ENCODE measurements around the gene BSND.

The BSND gene

GRCh38 chr1:54976747-54977146, 22.0 kb upstream of the BSND start:
- DNase-seq, result no peak

GRCh38 chr1:54977533-54978297, 21.0 kb upstream of the BSND start:
- DNase-seq, result no peak

DNA sequence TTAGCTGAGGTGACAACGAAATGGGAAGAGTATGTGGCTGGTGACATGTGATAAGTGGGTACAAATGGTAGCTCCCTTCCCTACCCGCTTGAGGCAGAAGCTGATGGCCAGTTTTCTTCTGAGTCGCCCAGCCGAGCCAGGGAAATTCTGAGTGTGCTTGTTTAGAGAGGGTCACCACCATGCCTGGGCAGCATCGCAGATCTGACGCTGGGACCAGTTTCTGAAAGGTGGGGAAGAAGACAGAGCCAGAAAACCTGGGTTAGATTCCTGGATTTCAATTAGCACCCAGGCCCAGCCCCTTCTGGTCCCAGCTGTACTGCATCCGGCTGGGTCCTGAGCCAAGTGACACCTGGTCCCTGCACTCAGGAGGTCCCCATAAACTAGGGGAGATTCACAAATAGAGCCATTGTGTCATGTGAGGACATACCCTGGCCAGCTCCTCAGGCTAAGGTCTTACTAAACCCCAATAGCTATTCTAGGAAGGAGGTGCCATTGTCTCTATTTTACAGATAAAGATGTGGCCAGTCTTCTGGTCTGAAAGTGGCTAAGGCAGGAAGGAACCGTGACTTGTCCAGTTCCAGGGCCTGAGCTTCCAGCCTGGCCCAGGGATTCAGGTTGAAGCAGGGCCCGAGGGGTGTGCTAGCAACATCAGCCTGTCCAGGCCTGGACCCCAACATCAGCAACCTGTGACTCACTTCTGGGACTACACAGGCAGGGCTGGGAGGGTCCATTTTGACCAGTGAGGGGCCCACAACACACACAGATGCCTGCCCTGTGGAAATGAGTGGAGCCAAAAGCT, 20.0 kb upstream of the BSND start:
- DNase-seq, result no peak

- DNase-seq, result no peak
Measured at GRCh38 chr1:54979327-54979891, 19.3 kb upstream of the BSND start.

DNA sequence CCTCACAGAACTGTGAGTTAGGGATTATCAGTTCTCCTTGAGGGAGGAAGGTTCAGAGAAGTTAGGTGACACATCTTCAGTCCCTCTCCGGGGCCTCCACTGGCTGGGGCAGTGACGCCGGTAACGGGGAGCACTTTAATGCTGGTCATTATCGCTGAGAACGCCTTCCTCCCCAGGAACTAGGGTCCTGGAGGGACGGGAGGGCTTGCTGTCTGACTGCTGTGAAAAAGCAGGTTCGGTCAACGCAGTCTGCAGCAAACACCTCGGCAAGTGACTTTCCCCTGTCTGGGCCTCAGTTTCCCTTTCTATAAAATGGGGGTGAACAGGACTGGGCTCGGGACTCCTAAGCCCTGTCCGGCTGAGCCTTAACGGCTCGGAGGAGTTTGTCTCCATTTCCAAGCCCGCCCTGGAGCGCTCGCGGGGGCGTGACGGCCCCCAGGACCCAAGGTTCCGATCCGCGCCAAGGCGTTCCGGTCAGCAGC, 18.6 kb upstream of the BSND start:
- DNase-seq, result no peak

- DNase-seq, result no peak
Measured at GRCh38 chr1:54980528-54981241, 18.0 kb upstream of the BSND start, which contains the start of gene TMEM61. Gene TMEM61, plus strand, starts transcription at chr1:54980628. Its CDS starts 438 bp downstream, at chr1:54981066.

- DNase-seq, result no peak
Measured at GRCh38 chr1:54981466-54981865, 17.3 kb upstream of the BSND start.

- DNase-seq, result no peak
Measured at GRCh38 chr1:54982739-54983138, 16.0 kb upstream of the BSND start.

DNA sequence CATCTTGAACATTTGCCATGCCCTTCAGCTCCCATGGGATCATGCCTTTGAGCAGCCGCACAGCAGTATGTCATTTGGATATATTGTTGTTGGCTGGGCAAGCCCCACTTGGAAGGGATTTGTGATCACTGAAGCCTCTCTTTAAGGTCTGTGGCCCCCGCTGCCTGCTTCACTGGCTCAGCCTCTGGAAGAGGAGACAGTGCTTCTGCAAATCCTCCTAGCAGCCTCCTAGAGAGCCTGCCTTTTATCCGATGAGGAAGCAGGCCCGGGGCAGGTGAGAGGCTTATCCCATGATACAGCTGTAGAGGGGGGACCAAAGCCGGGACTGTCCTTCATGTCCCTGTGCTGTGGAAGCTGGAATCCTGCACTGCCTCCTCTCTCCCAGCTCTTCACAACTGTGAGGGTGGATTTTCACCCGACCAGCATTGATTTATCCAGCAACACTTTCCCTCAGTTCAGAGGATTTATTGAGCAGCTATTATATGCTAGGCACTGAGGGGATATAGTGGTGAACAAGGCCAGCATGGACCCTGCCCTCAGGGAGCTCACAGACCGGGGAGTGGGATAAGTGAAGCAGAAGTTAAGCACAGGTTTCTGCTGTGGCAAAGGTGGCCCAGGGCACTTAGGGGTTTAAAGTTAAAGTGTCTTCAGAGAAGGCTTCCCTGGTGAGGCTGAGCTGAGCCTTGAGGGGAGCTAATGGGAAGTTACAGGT, 14.4 kb upstream of the BSND start:
- DNase-seq, result no peak

DNA sequence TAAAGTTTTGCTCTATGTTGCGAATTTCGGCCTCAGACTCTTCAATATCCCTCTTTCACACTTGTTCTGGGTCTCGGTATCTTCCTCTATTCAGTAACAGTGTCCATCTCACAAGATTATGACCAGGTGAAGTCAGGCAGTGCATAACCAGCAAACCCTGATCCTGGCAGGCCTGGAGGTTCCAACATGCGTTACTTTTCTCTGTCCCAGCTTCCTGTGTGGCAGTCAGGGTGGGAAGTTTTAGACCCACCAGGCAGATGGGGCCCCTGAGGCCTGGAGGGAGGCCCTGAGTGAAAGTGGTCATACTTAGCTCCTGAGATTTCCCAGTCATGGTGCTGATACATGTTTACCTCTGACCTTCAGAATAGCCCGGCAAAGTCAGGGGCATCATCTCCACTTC, 13.2 kb upstream of the BSND start:
- DNase-seq, result no peak

GRCh38 chr1:54986025-54986424, 12.7 kb upstream of the BSND start:
- no peak for DNase-seq

DNA sequence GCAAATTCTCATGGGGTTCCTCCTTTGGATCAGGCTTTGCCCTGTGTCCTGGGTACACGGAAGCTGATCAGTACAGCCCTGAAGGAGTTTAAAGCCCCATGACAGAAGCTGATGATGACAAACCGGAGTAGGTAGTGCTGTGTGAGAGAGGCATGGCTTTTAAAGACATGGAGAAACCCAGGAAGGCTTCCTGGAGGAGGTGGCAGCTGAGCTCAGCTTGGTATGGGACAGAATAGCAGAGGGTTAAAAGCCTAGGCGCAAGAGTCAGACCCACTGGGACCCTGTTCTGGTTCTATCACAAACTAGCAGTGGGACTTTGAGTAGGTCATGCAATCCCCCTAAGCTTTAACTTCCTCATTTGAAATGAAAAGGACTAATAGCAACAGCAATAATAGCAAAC, 12.2 kb upstream of the BSND start:
- DNase-seq, result no peak

DNA sequence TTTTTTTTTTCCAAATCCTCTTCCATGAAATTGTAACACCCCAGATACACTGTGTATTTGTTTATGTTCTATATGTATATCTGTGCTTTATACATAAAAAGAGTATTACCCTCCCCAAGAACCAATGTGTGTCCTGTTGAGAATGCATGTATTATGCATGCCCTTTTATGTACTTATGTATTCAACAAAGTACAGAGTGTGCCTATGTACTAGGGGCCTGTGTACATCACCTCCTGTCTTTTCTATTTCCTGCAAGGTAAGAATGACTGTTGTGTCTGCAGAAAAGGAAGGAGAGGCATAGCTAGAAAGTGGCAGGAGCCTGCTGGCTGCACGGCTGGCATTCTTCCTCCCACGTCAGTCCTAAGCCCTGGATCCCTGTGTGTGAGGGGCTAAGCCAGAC, 11.3 kb upstream of the BSND start:
- DNase-seq, result no peak

DNA sequence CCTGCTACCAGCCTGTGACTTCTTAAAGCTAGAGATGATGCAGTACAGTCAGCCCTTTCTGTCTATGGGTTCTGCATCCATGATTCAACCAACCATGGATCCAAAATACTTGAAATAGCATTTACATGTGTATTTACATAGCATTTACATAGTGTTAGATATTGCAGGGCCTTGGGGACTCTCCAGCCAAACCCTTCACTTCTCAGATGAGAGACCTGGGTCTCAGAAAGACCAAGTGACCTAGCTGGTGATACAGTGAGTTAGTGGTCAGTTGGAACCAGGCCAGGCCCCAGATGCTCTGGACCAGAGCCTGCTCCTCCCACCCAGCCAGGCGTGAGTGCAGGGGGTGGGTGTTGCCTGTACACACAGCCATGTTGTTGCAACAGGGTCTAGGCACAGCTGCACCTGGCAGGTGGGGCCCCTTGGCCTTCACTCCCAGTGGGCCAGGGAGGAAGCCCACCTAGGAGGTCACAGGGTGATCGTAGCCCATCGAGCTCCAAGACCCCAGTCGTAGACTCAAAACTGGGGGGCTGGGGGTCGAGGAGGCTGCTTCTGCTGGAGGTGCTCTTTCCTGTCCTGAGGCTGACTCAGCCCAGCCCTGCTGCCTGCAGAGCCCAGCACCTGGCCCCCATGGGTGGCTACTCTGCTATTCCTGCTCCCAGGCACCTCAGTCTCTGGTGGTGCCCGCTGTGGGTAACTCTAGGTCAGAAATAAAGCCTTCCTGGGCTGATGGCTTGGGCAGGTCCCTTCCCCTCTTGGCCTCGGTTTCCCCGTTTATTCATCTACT, 10.6 kb upstream of the BSND start:
- no peak for DNase-seq

GRCh38 chr1:54988975-54989374, 9.8 kb upstream of the BSND start:
- DNase-seq, result no peak

GRCh38 chr1:54989473-54989872, 9.3 kb upstream of the BSND start:
- no peak for DNase-seq

DNA sequence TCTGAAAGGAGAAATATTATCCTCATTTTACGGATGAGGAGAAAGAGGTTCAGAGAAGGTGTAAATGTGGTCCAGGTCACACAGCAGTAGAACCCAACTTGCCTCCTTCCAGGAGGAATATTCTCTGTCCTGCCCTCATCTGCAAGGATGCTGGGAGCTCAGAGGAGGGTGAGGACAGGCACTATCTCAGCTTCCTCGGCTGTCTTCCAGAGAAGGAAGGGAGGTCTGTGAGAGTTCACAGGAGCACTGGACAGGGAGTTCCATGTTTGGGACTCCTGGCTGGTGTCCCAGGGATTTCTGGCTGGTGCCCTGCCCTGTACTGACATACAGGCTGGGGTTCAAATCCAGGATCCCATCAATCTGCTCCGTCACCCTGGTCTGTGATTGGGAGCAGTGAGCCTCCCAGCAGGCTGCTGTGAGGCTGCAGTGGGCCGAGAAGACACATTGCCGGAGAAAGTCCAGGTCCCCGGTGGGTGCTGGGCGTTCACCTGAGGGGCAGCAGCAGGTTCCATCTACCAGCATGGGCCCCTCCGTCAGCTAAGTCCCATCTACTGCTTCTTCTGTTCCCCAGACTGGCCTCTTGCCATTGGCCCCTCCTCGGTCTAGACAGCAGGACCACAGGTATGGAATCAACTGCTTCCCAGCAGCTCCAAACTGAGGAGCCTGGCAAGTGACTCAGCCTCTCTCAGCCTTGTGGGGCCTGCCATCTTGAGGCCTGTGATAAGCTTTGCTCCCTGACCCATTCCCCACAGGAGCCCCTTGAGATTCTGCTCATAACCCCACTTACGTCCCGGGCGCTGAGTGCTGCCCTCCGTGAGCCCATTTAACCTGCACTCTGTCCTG, 8.5 kb upstream of the BSND start:
- no peak for DNase-seq

- no peak for DNase-seq
Measured at GRCh38 chr1:54990916-54991315, 7.8 kb upstream of the BSND start.

DNA sequence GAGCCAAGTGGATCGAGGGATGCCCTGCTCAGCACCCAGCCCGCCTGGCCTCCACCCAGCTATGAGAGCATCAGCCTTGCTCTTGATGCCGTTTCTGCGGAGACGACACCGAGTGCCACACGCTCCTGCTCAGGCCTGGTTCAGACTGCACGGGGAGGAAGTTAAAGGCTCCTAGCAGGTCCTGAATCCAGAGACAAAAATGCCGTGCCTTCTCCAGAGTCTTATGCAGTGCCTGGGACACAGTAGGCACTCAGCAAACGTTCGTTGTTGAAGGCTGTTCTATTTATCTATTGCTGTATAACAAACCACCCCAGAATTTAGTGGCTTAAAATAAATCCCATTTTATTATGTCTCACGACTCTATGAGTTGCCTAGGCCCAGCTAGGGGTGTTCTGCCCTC, 6.8 kb upstream of the BSND start:
- no peak for DNase-seq

DNA sequence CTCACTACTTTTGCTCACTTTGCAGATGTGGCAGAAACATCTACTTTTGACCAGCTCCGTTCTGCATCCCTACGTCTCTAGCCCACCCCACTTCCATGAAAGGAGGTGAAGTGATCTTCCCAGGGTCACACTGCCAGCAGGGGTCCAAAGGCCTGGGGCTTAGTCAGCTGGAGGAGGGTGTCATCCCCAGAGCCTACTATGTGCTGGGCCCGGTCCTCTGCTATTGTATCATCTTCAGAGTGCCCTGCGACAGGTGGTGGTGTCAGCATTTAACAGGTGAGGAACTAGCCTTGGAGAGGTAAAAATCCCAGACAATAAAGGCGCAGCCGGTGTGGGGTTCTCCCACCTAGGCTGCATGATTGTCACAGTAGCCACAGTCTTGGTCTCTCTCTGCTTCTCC, 5.6 kb upstream of the BSND start:
- DNase-seq, result no peak
